HepG2 (cell line): ENCODE data around the gene TH. TPM values are rescaled to one million over a fixed set of nuclear protein-coding genes. Genes with fewer than 3 reads are reported as not detected.

Experiments
- ATAC-seq: fragments of 200-7000 bp; cut with Tn5 transposase; 3 replicates; pipeline ENCODE4 v1.9.1; 2020; ENCODE audit warnings: mild to moderate bottlenecking, moderate library complexity
- BruUV-seq: library from RNA; stranded (reverse); fragments of 400-500 nt; replicated peaks from 2 replicates; lab custom pipeline; 2021; lab: Mats Ljungman, UMichigan
- CTCF ChIA-PET: fragments of 300-600 bp; formaldehyde crosslinking; extraction: SDS; loops from one replicate; lab custom pipeline; 2021; ENCODE audit warnings: low total read pairs, inconsistent platforms, low intra/inter-chr PET ratio; lab: Yijun Ruan, JAX
- POLR2A ChIA-PET: fragments of 350-600 bp; sonication (Branson Sonifier 250); formaldehyde crosslinking; loops from one replicate; lab custom pipeline; 2020; ENCODE audit warnings: antibody characterized with exemption, inconsistent platforms; lab: Yijun Ruan, JAX
- DNase-seq: peaks from one replicate; pipeline ENCODE4 v3.0.0-alpha.2; 2015; ENCODE audit warnings: low spot score
- FAIRE-seq: peaks from 3 replicates; lab custom pipeline; 2011; peaks lifted over from hg19 to GRCh38; lab: Jason Lieb, UNC
- H2AFZ ChIP-seq: one replicate; pipeline ENCODE4 v1.6.1; 2011; ENCODE audit warnings: low read length, inconsistent platforms
- H3K27ac ChIP-seq: fragments of 300-600 bp; 3 replicates; pipeline ENCODE4 v1.8.0; 2011; ENCODE audit warnings: mixed run types, mild to moderate bottlenecking, mixed read lengths, low read length, inconsistent platforms; ENCODE audit not compliant: insufficient read depth; ENCODE audit errors: extremely low read length
- H3K27me3 ChIP-seq, 2 experiments: fragments of 200-600 bp in 1 of 2; 2 replicates in 1 of 2; 3 replicates in 1 of 2; pipeline versions ENCODE4 v1.6.0 to v1.8.0; 2011; ENCODE audit warnings: low read length in 2 of 2, mild to moderate bottlenecking in 2 of 2, moderate library complexity in 2 of 2, inconsistent platforms in 1 of 2; ENCODE audit not compliant: insufficient read depth in 2 of 2, control insufficient read depth in 1 of 2
- H3K36me3 ChIP-seq, 2 experiments: fragments of 200-600 bp in 1 of 2; replicated peaks in 1 of 2; 2 replicates in 1 of 2; 3 replicates in 1 of 2; pipeline versions ENCODE4 v1.5.1 to v1.8.0; 2011; ENCODE audit warnings: low read length in 2 of 2, inconsistent platforms in 1 of 2; ENCODE audit not compliant: insufficient read depth in 2 of 2, control insufficient read depth in 1 of 2
- H3K4me1 ChIP-seq: 2 replicates; pipeline ENCODE4 v1.5.1; 2012; ENCODE audit warnings: low read length, inconsistent platforms; ENCODE audit not compliant: insufficient read depth
- H3K4me2 ChIP-seq: 2 replicates; pipeline ENCODE4 v1.6.0; 2011; ENCODE audit warnings: low read depth, low read length, inconsistent platforms
- H3K4me3 ChIP-seq, 3 experiments: fragments of 200-600 bp in 1 of 3; sonication (generic), shearing (Covaris generic) in 1 of 3; replicated peaks in 1 of 3; 2 replicates each; pipeline ENCODE4 v1.5.1; 2011 to 2016; ENCODE audit warnings: low read length in 3 of 3, inconsistent platforms in 2 of 3, low read depth in 2 of 3, mild to moderate bottlenecking in 2 of 3, control low read depth in 1 of 3, mixed read lengths in 1 of 3; ENCODE audit not compliant: insufficient read depth in 1 of 3
- H3K79me2 ChIP-seq: one replicate; pipeline ENCODE4 v1.6.1; 2011; ENCODE audit warnings: low read length, inconsistent platforms; ENCODE audit not compliant: insufficient read depth
- H3K9ac ChIP-seq: 2 replicates; pipeline ENCODE4 v1.6.0; 2011; ENCODE audit warnings: mild to moderate bottlenecking, low read depth, low read length, inconsistent platforms; ENCODE audit not compliant: insufficient read depth
- H3K9me3 ChIP-seq: 2 replicates; pipeline ENCODE4 v1.5.1; 2012; ENCODE audit warnings: mild to moderate bottlenecking, low read length
- H4K20me1 ChIP-seq: 2 replicates; pipeline ENCODE4 v1.6.0; 2011; ENCODE audit warnings: inconsistent platforms, mild to moderate bottlenecking, low read length, moderate library complexity; ENCODE audit not compliant: insufficient read depth
- DBP ChIP-seq: sonication (generic); formaldehyde crosslinking; IDR thresholded peaks from 2 replicates; pipeline ENCODE4 v1.4.0; 2020; ENCODE audit warnings: missing genetic modification reagents; ENCODE audit errors: not compliant biosample characterization
- DDIT3 ChIP-seq: sonication (generic); formaldehyde crosslinking; IDR thresholded peaks from 2 replicates; pipeline ENCODE4 v1.4.0; 2020; ENCODE audit warnings: mild to moderate bottlenecking, missing genetic modification reagents
- DMAP1 ChIP-seq: IDR thresholded peaks from 2 replicates; pipeline ENCODE4 v1.6.1; 2016
- ETS1 ChIP-seq: sonication (generic); formaldehyde crosslinking; IDR thresholded peaks from 2 replicates; pipeline ENCODE4 v1.4.0; 2020; ENCODE audit warnings: missing genetic modification reagents
- HDAC1 ChIP-seq: sonication (generic); formaldehyde crosslinking; IDR thresholded peaks from 2 replicates; pipeline ENCODE4 v1.5.1; 2020; ENCODE audit warnings: mild to moderate bottlenecking, missing genetic modification reagents
- REXO4 ChIP-seq: sonication (generic); formaldehyde crosslinking; IDR thresholded peaks from 2 replicates; pipeline ENCODE4 v1.8.0; 2022; ENCODE audit warnings: missing genetic modification reagents, mild to moderate bottlenecking, borderline replicate concordance
- SNAI1 ChIP-seq: sonication (generic); formaldehyde crosslinking; IDR thresholded peaks from 2 replicates; pipeline ENCODE4 v1.5.0; 2020; ENCODE audit warnings: mild to moderate bottlenecking, missing genetic modification reagents, borderline replicate concordance
- TCF7L2 ChIP-seq: IDR thresholded peaks from 2 replicates; pipeline ENCODE4 v1.6.1; 2011; ENCODE audit warnings: mild to moderate bottlenecking, low read depth, low read length, moderate library complexity
- ZBTB37 ChIP-seq: sonication (generic); formaldehyde crosslinking; IDR thresholded peaks from 2 replicates; pipeline ENCODE4 v1.4.0; 2020; ENCODE audit warnings: mild to moderate bottlenecking, missing genetic modification reagents
- ZHX2 ChIP-seq, 2 experiments: sonication (generic) in 1 of 2; formaldehyde crosslinking in 1 of 2; IDR thresholded peaks; 2 replicates each; pipeline versions ENCODE4 v1.6.1 to v1.9.0; 2014 to 2022; ENCODE audit warnings: antibody characterized with exemption in 1 of 2, borderline replicate concordance in 1 of 2, inconsistent platforms in 1 of 2, low read depth in 1 of 2, missing genetic modification reagents in 1 of 2
- ZKSCAN1 ChIP-seq: fragments of 150-350 bp; IDR thresholded peaks from 2 replicates; pipeline ENCODE4 v1.6.1; 2014; ENCODE audit warnings: low read length
- ZNF781 ChIP-seq: sonication (generic); formaldehyde crosslinking; IDR thresholded peaks from 2 replicates; pipeline ENCODE4 v1.5.1; 2020; ENCODE audit warnings: borderline replicate concordance, mild to moderate bottlenecking, missing genetic modification reagents; ENCODE audit errors: not compliant biosample characterization
- WGBS: methylation state at CpG from one replicate; pipeline ENCODE4 v1.1.6; 2017; ENCODE audit warnings: low lambda C conversion rate; 5-methylcytosine and 5-hydroxymethylcytosine counted together
- in situ Hi-C: cut with HindIII; loops from 2 replicates; pipeline ENCODE4 v1.10.0; 2017; ENCODE audit warnings: low pct_unique_long_range_greater_than_20kb; ENCODE audit not compliant: extremely low pct_ligation_motif_present
- intact Hi-C: fragments of 100-400 bp; cut with micrococcal nuclease; formaldehyde crosslinking; loops from one replicate; pipeline ENCODE4 v1.10.0; 2022; ENCODE audit not compliant: unreplicated experiment
- polyA plus RNA-seq, 8 experiments: library from polyadenylated mRNA; depleted of rRNA in 3 of 8; stranded (reverse) in 7 of 8; unstranded in 1 of 8; fragments of >200 nt; fragmentation: Illumina TruSeq in 4 of 8; extraction: Trizol in 4 of 8; gene quantifications; 2 replicates each; pipeline versions ENCODE4 v1.2.1 to v1.2.3, GENCODE V29; 2011 to 2016; ENCODE audit warnings: low read depth in 4 of 8, missing spikeins in 1 of 8, mixed read lengths in 1 of 8; ENCODE audit not compliant: insufficient read depth in 1 of 8
- total RNA-seq, 5 experiments: library from RNA; depleted of rRNA; stranded (reverse); fragments of >200 nt; fragmentation: Illumina TruSeq; extraction: Trizol; gene quantifications; 2 replicates each; pipeline ENCODE4 v1.2.3, GENCODE V29; 2016; ENCODE audit warnings: low read depth in 1 of 5

Gene TH
- total and polyA plus RNA-seq, 2 of the 13 experiments (the other 11 are each of a cell fraction or from before 2014, with no cell fraction given) = 0.36 TPM; not detected in 1

GRCh38 chr11:2197771-2198520, 26.3 kb upstream of the TH start:
- POLR2A ChIA-PET = interaction anchor here (1.0 to 3.4 kb wide), 2 partner anchors 13 to 101 kb away, joined by 3 to 19 read pairs; no protein-coding TSS in a partner anchor
- no peaks in the 10 kb centered on the region for H4K20me1 ChIP-seq
- ATAC-seq = no peak
- no peaks in the 10 kb centered on the region for H3K79me2 ChIP-seq
- no peak for TF ChIP-seq ZHX2 (IDR thresholded peaks at IDR 0.05; ENCODE audit: low read depth)
- no peak for TF ChIP-seq ZHX2 (CRISPR knock-in tag; IDR thresholded peaks at IDR 0.05; ENCODE audit: borderline replicate concordance)
- no peak for TF ChIP-seq ZKSCAN1
- TF ChIP-seq DDIT3 (CRISPR knock-in tag) = no peak
- no peak for TF ChIP-seq ETS1 (CRISPR knock-in tag)
- no peak for TF ChIP-seq ZBTB37 (CRISPR knock-in tag)
- no peak for TF ChIP-seq ZNF781 (CRISPR knock-in tag)
- TF ChIP-seq DBP (CRISPR knock-in tag) = no peak
- TF ChIP-seq SNAI1 = no peak
- no peak for TF ChIP-seq REXO4 (CRISPR knock-in tag)
- TF ChIP-seq DMAP1 (CRISPR knock-in tag) = no peak
- TF ChIP-seq TCF7L2 = no peak
- TF ChIP-seq HDAC1 = no peak
- TF ChIP-seq, all 625 proteins: peak for 0
- CTCF ChIA-PET = interaction anchor here (1.4 to 3.9 kb wide), 5 partner anchors 18 to 222 kb away, joined by 3 to 72 read pairs (median 9); no protein-coding TSS in a partner anchor
- Histone ChIP-seq H3K9me3 (no peaks in the 10 kb centered on the region), H3K4me3 (no peak overlapping the region), H3K4me1 (peaks cover 53% of the 10 kb centered on the region), H3K27me3 (peaks cover 7 to 9% of the 10 kb centered on the region in 2 experiments; a peak in 4 of 5 replicates), H2AFZ (no peak overlapping the region), H3K27ac (no peak overlapping the region), H3K4me2 (no peak overlapping the region), H3K9ac (no peak overlapping the region), H3K36me3 (no peaks in the 10 kb centered on the region)
- FAIRE-seq (no peak), DNase-seq (no peak)
- WGBS = 90% methylated on average over 17 of the region's 28 CpGs
- BruUV-seq = no TSS peak
- intact Hi-C loops (loop anchor here (1.0 to 5.0 kb wide), 2 partner anchors 101 to 224 kb away; no protein-coding TSS in a partner anchor), in situ Hi-C loops (loop anchor here (5.0 to 10.0 kb wide), 2 partner anchors 99 to 327 kb away; no protein-coding TSS in a partner anchor)
